Transverse colon (tissue), 3 donors: Measurements from ENCODE around the gene SCEL.

Source experiments
- POLR2A ChIP-seq: fragments of 450-650 bp; IDR thresholded peaks from one replicate; pipeline ENCODE4 v1.6.1; 2016; ENCODE audit warnings: antibody characterized with exemption, mild to moderate bottlenecking, moderate library complexity
- TF ChIP-seq, protein P1 (sequence below), 5 experiments: fragments of 200-600 bp in 3 of 5; fragments of 450-650 bp in 2 of 5; sonication (generic) in 3 of 5; IDR thresholded peaks; 1 replicate in 2 of 5; 2 replicates in 3 of 5; pipeline ENCODE4 v1.5.1; 2016 to 2017; ENCODE audit warnings: antibody characterized with exemption in 5 of 5, inconsistent platforms in 3 of 5, mild to moderate bottlenecking in 2 of 5, moderate library complexity in 1 of 5

GRCh38 chr13:77513719-77514335, 21.7 kb upstream of the SCEL start:
- TF ChIP-seq, protein P1, sequence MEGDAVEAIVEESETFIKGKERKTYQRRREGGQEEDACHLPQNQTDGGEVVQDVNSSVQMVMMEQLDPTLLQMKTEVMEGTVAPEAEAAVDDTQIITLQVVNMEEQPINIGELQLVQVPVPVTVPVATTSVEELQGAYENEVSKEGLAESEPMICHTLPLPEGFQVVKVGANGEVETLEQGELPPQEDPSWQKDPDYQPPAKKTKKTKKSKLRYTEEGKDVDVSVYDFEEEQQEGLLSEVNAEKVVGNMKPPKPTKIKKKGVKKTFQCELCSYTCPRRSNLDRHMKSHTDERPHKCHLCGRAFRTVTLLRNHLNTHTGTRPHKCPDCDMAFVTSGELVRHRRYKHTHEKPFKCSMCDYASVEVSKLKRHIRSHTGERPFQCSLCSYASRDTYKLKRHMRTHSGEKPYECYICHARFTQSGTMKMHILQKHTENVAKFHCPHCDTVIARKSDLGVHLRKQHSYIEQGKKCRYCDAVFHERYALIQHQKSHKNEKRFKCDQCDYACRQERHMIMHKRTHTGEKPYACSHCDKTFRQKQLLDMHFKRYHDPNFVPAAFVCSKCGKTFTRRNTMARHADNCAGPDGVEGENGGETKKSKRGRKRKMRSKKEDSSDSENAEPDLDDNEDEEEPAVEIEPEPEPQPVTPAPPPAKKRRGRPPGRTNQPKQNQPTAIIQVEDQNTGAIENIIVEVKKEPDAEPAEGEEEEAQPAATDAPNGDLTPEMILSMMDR (IDR thresholded peaks at IDR 0.05), result no peak
- no peak for TF ChIP-seq POLR2A
